Stimulated activated CD4-positive, alpha-beta T cell treated with anti-CD3 and anti-CD28 coated beads, Interleukin-4, amount 100 ng/mL, for 48 hours (primary cell): ENCODE measurements around the gene BRICD5.

Experiments
- DNase-seq, 2 donors: peaks; one replicate each; pipeline ENCODE4 v3.0.0-alpha.2; 2020; ENCODE audit warnings: low read depth in 2 of 2

BRICD5 gene

DNA sequence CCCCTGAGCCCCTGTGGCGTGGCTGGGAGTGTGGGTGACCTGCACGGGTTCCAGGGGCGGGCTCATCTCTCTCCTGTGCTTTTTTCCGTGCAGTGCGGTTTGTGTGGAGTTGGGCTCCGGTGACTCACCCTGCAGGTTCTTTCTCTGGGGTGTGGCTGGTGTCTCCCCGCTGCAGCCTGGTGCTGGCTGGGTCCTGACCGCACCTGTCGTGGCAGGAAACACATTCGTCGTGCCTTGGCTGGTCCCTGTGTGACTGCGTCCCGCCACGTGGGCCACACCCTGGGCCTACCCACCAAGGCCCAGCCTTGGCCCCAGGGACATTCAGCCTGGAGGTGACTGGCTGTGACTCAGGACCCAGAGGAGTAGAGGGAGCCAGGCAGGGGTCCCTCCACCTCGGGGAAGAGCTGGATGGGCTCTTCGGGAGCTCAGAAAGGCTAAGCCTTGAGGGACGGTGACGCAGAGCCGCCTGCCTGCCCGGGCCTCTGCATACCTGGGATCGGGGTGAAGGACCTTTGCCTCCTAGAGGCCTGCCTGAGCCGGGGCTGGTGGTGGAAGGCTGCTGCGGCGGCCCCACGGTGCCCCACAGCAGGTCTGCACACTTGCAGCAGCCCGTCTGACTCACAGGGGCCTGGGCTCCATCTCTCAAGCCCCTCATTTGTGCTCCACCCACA lies 47.3 kb downstream of the BRICD5 start:
- no peak for DNase-seq

DNA sequence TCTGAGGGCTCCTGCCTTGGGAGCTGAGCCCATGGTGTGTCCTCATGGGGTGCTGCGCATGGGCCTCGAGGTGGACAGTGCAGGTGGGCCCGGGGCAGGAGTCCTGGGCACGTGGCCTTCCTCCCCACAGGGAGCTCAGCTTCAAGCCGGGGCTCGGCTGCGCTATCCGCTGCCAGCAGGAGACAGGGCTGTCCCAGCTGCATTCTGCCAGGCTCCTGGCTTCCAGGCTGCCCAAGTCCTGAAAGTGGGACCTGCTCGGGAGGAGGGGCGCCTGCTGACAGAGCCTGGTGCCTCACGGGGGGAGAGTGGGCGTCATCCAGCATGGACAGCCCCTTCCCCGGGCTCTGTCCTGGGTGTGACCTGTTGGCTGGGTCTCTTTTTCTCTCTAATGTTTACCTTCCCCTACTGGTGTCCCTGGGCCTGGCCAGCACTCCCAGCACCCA lies 48.0 kb downstream of the BRICD5 start:
- DNase-seq: no peak

DNA sequence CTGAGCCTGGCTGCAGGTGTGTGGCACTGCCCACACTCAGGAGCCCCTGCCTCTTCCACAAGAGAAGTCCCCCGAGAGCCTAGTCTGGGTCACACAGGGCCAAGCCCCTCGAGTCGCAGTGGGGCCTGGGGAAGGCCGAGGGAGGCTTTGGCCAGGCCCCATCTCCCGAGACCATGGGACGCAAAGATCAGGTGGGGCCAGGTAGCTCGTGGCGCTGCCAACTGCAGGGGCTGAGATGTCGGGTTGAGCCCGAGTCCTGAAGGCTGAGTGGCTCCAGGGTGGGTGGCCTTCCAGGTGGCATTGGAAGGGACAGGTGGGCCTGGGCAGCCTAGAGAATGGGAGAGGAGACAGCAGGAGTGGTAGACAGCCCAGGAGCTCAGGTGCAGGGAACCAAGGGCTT lies 48.8 kb downstream of the BRICD5 start:
- no peak for DNase-seq

DNA sequence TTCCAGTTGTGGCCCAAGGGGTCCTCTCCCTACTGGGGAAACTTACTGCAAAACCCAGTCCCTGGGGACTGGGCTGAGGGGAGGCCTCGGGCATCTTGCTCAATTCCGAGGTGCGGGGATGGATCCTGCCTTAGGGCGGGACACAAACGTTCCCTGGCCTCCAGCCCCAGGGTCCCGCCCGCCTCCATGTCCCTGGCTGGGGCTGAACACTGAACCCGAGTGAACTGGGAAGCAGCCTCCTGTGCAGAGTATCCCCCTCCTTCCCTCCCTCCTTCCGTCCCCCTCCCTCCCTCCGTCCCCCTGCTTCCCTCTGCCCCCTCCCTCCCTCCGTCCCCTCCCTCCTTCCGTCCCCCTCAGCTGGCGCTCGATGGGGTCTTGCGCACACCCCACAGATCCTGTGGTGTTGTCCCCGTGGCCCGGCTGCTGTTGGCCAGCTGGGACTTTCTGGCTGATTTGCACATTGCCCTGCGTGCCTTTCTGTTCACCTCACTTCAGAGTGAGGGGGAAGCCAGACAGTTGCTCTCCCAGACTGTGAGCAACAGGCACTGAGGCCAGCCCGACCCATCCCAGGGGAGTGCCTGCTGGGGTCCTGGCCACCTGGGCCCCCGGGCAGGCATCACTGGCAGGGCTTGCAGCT lies 49.6 kb downstream of the BRICD5 start:
- DNase-seq: no peak
